IPS DF 19.7 (cell line): ENCODE measurements around the gene NHSL2.

Source experiments
- DNase-seq: peaks from one replicate; pipeline ENCODE4 v3.0.0-alpha.2; 2013; ENCODE audit warnings: low read depth, low spot score

Gene NHSL2

DNA sequence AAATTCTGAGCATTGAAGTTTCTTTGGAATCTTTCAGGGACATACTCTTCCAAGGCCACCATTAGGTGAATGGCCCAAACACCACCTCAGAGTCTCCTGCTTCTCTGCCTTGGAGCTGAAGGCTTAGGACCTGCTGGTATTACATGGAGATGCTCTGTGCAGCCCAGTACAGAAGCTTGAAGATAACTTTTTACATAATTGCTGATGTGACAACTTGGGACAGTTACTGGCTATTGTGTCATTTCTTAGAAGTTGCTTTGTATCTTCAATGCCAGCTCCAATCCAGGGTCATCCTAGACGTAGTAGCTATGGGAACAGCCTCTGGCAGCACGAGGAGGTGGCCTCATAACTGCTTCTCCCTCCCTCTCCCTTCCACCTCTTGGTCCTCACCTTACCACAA is 160.6 kb downstream of the NHSL2 start:
- no peak for DNase-seq

DNA sequence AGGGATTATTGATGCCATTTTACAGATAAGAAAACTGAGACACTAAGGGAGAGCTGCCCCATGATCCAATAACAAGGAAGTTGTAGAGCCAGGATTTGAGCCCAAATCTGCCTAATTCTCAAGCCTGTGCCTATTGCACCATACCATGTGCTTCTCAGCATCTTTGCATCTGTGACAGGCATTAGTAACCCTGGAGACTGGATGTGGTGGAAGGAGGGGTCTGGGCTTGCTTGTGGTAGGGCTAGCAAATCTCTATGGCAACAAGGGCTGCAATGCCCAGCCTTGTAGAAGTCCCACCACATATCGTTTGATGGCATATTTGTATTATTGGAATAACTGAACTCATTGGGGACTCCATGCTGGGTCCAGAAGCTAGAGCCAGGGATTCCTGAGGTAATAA is 163.0 kb downstream of the NHSL2 start:
- no peak for DNase-seq

- no peak for DNase-seq
These were observed 167.8 kb downstream of the NHSL2 start for GRCh38 chrX:72078411-72078810.

DNA sequence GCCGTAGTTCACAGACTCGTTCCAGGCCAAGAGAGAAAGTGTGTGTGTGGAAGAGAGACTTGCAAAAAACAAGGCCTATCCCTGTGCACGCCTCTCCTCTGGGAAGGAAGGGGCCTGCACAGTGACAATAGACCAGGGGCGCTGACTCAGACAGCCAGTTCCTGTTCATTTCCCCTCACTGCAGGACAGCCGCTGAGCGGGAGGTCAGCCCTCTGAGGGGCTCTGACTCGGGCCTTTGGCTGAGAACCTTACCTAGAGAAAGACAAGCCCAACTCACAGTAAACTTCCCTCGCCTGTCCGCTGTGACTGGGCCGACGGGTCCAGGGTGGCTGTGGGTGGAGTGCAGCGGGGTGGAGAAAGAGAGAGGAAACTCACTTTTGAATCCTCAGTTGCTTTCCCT is 169.0 kb downstream of the NHSL2 start:
- no peak for DNase-seq

DNA sequence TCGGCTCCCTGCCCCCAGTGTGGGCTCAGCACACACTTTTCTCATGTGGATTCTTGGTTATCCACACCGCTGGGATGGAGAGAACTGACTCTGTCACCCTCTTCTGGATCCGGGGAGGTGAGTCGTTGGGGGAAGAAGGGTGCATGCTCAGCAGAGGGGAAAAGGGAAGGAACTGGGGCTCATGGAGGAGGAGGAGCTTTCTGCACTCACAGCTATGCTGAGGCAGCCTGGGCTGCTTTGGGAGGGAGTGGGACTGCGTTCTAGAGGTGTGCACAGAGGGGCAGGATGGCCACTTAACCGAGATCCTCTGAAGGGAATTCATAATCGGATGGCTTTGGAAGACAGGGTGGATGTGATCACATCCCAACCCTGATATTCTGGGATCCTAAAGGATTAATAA is 169.5 kb downstream of the NHSL2 start:
- no peak for DNase-seq

- DNase-seq, result no peak
These were observed 170.2 kb downstream of the NHSL2 start for GRCh38 chrX:72080800-72081199.

DNA sequence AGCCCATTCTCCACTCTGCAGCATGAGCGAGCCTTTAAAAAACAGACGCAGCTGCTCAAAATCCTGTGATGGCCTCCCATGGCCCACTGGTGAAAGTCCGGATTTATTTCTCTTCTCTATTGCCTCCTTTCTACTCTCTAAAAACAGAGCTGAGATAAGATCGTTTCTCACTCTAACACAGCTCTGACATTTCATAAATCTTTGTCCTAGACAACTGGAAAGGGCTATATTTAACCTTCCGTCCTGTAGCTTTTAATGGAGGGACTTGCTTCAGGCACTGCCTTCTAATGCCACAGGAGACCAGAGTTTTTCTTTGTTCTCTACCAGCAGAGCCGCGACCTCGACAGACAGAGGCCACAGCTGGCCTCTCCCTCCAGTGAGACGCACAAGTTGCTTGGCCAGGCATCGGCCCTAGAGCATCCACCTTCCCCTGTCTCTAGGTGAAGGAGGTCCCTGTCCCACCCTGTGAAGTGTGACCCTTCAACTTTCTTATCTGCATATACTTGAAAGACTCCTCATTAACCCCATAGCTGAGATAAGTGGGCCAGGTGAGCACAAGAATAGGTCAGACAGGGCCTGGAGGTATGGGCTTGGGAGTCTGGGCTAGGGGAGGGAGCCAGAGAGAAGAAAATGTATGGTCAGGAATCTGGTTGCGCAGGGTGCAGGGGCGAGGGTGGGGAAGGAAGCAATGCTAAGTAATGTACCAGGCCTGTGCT is 171.1 kb downstream of the NHSL2 start:
- no peak for DNase-seq

DNA sequence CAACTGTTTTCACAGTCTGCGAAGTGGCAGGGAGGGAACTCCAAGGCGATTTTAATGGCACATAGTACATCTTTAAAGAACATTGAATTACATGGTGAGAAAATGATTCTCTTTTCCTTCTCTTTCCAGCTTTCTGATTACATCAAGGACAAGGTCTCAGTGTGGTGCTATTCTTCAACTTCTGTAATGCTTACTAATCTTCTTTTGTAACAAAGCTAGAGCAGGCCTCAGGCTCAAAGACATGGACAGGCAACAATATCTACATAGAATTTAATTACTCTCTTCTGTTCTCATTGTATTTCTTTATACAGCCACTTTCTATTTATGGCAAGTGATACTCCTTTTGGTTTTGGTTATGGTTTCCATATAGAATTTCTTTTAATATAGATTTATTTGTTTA is 172.6 kb downstream of the NHSL2 start:
- DNase-seq, result no peak

GRCh38 chrX:72084114-72084513 is 173.5 kb downstream of the NHSL2 start:
- DNase-seq, result no peak

DNA sequence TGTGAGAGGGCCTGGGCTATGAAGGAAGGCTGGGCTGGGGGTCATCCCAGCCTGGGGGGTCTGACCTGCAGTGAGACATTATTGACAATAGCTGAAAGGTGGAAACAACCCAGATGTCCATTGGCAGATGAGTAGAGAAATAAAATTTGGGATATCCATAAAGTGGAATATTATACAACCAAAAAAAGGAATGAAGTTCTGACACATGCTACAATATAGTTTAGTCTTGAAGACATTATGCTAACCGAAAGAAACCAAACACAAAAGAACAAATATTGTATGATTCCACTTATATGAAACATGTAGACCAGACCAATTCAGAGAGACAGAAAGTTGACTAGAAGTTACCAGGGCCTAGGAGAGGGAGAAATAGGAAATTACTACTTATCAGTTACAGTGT is 176.3 kb downstream of the NHSL2 start:
- DNase-seq, result no peak

GRCh38 chrX:72088761-72089160 is 178.1 kb downstream of the NHSL2 start:
- no peak for DNase-seq

DNA sequence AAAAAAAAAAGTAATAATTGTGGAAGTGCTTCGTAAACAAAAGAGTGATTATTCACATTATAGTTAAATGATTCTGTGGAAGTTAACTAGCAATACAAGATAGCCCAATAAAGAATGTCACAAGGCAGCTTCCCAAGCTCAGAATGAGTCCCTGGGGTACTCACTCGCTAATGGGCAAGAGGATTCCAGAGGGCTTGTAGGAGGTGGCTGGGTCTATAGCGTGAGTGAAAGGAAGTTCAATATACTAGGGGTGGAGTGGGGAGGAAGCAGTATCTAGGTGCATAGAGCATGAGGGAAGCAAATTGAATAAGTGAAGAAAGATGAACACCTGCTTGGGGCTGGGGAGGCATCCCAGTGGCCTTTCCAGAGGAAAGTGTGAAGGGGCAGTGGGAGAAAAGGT is 178.6 kb downstream of the NHSL2 start:
- DNase-seq, result no peak

DNA sequence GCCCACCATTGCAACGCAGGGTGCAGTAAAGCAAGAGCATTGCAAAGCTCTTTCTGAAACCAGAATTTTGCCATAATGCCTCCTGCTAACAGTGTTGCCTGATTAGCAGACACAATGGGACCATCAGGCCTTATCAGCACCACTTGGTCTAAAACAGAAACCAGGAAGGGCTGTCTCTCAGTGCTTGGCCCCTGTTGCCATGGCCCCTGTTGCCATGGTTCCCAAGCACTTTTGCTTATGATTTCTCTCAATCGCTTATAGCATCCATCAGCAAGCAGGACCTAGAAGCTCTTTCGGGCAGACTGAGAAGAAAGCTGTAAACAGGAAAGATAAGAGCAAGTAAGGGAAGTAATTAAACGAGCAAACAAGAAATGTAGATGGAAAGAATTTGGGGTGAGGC is 184.2 kb downstream of the NHSL2 start:
- DNase-seq, result no peak

DNA sequence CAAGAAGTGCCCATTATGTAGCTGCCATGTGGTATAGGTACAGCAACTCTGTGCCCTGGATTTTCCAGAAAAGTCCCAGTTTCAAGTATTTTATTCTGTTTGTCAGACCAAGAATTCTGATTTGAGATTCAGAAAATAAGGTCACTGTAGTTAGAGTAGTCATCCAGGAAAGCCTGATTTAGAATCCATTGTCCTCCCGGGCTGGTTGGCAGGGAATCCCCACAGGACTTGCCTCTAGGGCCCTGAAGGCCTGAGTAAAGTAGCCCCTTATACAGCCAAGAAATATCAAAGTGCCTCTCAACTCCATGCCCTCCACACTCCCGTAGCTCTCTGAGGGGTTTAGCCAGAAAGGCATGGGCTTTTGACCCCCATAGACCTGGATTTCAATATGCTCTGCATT is 184.7 kb downstream of the NHSL2 start:
- DNase-seq, result no peak

DNA sequence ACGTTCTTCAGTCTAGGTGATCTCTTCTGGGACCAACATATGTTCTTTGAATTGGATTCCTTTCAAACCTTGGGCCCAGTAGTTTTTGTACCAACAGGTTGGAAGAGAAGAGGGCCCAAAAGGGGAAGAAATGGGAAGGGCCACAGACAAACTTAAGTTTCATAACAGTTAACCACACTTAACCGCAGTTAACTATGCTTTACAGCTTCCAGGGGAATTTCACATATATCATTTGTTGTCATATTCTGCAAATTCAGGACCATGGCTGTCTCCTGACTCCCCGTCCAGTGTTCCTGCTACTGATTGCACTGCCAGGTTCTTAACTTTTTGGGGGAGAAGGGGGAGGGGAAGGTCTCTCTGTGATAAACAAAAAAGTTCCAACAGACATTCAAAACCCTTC is 186.5 kb downstream of the NHSL2 start:
- DNase-seq, result no peak

DNA sequence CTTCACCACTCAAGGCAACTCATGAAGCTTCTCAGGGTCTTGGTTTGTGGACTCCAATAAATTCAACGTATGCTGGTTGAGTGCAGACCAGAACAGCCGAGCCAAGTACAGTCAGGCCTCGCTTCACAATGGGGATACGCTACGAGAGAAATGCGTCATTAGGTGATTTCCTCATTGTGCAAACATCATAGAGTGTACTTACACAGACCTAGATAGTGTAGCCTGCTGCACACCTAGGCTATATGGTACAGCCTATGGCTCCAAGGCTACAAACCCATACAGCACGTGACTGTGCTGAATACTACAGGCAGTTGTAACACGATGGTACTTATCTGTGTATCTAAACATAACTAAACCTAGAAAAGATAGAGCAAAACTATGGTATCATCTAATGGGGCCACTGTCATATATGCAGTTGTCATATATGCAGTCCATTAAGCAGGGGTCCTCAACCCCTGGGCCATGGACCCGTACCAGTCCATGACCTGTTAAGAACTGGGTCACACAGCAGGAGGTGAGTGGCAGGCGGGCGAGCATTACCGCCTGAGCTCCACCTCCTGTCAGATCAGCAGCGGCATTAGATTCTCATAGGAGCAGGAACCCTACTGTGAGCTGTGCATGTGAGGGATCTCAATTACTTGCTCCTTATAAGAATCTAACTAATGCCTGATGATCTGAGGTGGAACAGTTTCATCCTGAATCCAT is 189.6 kb downstream of the NHSL2 start:
- no peak for DNase-seq

DNA sequence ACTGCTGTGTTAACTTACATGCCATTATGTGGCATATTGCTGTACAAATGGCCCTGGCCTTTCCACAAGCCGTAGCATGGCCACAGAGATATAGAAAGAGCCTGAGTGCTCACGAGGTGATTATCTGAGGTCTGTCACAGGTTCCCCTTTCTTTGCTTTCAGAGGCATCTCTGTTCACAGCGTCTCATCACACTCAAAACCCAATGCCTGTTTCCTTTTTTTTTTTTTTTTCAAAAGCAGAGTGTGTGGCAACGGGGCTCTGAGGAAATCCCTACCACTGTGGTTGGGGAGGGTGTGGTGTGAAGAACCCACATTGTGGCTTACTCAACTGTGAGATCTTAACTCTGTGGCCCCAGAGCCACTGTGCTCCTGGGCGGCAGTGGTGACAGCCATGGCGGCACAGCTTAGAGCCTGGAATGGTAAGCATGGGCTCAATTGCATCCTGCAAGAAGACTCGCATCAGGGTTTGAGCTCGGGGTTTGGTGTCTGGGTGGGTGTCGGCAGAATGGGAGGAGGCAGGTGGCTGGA is 190.2 kb downstream of the NHSL2 start:
- no peak for DNase-seq

GRCh38 chrX:72101597-72102037 is 191.0 kb downstream of the NHSL2 start:
- no peak for DNase-seq

- DNase-seq, result no peak
These were observed 191.5 kb downstream of the NHSL2 start for GRCh38 chrX:72102126-72102525.

- DNase-seq, result no peak
These were observed 192.1 kb downstream of the NHSL2 start for GRCh38 chrX:72102760-72103159.

GRCh38 chrX:72105436-72105835 is 194.8 kb downstream of the NHSL2 start:
- no peak for DNase-seq

DNA sequence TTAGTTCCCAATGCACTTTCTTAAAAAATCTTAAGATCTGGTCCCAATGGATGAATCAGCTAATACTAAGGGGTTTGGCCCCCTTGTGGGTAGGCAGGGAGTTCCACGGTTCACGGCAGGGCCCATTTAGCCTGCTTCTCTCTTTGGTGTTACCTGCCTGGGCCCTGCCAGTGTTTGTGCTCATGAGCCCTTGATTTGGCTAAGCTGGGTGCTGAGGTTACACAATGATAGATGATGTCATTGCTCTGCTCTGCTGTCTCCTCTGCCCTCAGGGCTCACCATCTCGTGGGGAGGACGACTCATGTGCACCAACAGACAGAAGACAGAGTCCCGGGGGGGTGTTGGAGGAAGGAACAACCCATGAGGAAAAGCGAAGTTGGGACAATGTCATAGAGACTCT is 196.7 kb downstream of the NHSL2 start:
- no peak for DNase-seq
